Measurements from ENCODE around the gene ATP6V1A.
"Not testable (repeated sequence)": the region's sequence is repeated elsewhere in the genome, so short reads cannot be mapped to it uniquely, and the experiment has no call there.

The ATP6V1A gene

GRCh38 chr3:113829576-113830354, 82.9 kb downstream of the ATP6V1A start:
- DNase-seq, result no peak

DNA sequence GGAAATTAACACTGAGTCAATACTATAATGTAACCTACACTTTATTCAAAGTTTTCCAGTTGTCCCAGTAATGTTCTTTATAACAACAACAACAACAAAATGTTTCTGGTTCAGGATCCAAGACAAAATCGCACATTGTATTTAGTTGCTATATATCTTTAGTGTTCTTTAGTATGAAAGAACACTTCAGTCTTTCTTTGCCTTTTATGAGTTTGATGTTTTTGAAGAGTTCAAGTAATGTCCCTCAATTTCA, 84.2 kb downstream of the ATP6V1A start:
- DNase-seq, result no peak

- no peak for DNase-seq
Observed at GRCh38 chr3:113832477-113833164, 85.8 kb downstream of the ATP6V1A start.

- no peak for DNase-seq
Observed at GRCh38 chr3:113834983-113835382, 88.1 kb downstream of the ATP6V1A start.

- DNase-seq, result peak; percentile 86
Observed at GRCh38 chr3:113838631-113839209, 91.9 kb downstream of the ATP6V1A start, which contains the start of gene GRAMD1C. Gene GRAMD1C, plus strand, starts transcription at chr3:113838788. Its CDS starts 122 bp downstream, at chr3:113838910.

- DNase-seq, result no peak
Observed at GRCh38 chr3:113839551-113839950, 92.7 kb downstream of the ATP6V1A start.

DNA sequence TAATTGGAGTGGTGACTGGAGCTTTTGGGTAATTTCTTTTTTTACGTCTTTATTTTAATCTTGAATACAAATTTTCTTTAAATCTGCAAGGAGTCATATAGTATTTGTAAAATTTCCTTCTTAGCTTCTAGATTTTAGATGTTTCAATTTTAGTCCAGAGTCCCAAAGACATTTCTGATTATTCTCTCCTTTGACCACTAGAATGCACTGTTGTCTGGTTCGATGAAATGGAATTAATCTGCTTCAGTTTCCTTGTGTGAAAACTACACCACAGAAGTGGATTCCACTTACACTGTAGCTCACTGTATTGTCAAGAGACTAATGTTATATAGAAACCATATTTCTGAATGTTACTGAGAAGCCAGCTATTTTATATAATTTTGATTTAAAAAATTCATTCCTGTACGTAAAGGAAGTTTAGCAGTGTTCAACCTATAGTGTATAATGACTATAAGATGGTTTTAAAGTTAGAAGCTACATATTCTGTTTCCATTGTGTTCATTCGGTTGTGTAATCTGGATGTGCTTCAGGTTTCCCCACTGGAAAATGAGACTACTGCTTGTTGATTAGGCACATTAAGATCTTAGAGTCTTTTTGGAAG, 97.9 kb downstream of the ATP6V1A start:
- DNase-seq, result no peak

DNA sequence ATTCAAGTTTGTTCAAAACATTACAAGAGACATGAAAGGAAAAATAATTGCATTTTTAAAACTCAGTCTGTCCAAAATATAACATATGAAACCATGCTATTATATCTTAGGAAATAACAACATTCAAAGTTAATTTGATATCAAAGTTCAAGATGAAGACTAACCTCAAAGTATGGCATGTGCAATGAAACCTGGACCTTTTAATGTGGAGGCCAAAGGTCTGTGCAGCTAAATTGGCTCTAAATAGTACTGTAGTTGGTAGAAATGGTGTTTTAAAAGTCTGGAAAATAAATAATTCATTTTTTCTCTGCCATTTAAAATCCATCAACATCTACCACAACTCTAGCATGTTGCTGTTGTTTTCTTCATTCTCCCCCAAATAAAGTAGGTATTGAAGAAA, 100.4 kb downstream of the ATP6V1A start:
- no peak for DNase-seq

DNA sequence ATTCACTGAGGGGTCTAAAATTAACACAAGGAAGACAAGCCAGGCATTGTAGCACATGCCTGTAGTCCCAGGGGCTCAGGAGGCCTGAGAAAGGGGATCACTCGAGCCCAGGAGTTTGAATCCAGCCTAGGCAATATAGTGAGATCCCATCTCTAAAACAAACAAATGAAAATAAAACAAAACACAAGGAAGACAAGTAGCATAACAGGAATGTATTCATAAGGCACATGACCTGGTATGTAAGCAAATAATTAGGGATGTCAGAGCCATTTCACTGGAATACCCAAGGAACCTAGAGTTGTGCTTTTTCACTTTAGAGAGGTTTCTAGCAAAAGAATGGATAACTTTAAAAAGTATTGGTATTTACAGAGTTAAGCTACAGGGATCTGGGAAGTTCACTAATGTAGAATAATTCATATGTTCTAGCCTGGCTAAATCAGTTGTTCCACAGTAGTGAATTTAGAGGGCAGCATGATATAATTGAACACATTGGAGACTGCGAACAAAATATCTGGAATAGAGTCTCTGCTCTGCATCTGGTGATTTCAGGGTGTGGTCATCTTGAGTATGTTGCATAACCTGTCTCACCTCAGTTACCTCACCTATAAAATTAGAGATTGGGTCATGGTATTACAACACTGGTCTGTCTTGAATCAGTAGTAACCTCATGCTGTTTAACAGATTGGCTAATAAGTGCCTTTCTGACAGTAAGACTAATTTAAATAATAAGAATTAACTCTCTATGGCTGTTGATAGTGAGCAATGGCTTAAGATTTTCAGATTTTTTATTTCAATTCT, 101.0 kb downstream of the ATP6V1A start:
- no peak for DNase-seq

- DNase-seq, result not testable (repeated sequence)
Observed at GRCh38 chr3:113849071-113849470, 102.2 kb downstream of the ATP6V1A start.

GRCh38 chr3:113849841-113850240, 103.0 kb downstream of the ATP6V1A start:
- not testable (repeated sequence) for DNase-seq

DNA sequence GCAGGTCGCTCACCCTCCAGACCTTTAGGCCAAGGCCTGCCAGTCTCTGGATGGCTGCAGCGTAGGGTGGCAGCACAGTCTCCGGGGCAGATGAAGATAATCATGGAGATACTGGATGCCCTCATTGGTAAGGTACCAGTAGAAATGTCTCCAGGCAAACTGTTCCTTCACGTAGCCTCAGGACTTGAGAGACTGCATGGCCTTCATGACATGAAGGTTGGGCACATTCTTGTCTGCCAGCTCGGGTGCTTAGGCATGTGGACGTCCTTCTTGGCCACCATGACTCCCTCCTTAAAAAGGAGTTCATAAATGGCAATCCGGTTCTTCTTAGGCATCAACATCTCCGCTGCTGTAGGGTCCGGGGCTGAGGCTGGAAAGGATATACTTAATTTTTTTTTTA, 103.6 kb downstream of the ATP6V1A start:
- DNase-seq, result not testable (repeated sequence)

GRCh38 chr3:113852506-113852905, 105.7 kb downstream of the ATP6V1A start:
- DNase-seq, result no peak

Data from activated naive CD4-positive, alpha-beta T cell treated with Interleukin-2 at 50 U/mL for 16 hours (primary cell).